ENCODE data around the gene ALKBH8.
"Not testable (repeated sequence)": the region's sequence is repeated elsewhere in the genome, so short reads cannot be mapped to it uniquely, and the experiment has no call there.

The ALKBH8 gene, protein sequence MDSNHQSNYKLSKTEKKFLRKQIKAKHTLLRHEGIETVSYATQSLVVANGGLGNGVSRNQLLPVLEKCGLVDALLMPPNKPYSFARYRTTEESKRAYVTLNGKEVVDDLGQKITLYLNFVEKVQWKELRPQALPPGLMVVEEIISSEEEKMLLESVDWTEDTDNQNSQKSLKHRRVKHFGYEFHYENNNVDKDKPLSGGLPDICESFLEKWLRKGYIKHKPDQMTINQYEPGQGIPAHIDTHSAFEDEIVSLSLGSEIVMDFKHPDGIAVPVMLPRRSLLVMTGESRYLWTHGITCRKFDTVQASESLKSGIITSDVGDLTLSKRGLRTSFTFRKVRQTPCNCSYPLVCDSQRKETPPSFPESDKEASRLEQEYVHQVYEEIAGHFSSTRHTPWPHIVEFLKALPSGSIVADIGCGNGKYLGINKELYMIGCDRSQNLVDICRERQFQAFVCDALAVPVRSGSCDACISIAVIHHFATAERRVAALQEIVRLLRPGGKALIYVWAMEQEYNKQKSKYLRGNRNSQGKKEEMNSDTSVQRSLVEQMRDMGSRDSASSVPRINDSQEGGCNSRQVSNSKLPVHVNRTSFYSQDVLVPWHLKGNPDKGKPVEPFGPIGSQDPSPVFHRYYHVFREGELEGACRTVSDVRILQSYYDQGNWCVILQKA

DNA sequence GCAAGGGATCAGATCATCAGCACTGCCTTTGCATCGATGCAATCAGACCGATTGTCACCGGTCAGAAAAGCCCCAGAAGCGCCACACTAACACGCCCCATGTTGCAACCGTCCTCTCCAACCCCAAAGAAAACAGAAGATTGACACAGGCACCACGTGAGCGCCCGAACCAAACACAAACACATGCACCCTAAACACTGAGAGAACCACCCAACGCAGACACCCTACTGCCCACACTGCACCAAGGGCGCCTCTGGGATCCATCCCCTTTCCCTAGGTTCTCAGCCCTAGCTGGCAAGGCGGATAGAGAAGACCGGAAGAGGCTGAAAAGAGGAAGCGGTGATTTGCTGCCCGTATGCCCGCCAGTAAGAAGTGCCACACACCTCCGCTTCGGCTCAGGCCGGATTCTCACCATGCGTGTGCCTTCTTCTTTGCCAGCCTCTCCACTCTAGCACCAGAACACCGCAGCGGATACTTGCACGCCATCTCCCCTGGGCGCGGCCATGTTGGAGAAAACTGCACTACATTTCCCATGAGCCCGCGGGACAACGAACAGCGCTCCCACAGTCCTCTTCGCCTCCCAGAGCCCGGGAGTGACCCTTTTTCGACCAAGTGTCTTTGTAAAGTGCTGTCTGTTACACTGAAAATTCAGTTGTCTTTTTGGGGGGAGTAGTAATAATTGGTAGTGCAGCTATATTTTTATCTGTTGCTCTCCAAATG, at the start of gene ALKBH8:
ALKBH8 (minus strand) TSS at position 517 of the 719 bp plus-strand sequence. CDS start 4,842 bp downstream, outside the sequence.
- peak; percentile 75 for DNase-seq (ENCODE audit: low spot score)

DNA sequence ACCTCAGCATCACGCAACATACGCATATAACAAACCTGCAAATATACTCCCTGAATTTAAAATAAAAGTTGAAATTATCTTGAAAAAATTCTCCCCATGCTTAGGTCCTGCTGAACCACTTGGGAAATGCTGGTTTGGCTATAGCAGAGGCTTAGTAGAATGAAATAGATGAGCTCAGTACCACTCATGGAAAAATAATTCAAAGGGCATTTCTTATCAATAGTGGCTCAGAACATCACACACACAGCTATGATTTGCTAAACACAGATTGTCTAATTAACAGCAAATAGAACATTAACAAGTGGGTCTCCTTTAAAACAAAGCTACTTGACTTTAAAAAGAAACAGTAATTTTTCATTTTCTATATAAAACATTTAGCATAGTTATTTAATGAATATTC, 46.9 kb upstream of the ALKBH8 start:
- DNase-seq (ENCODE audit: low spot score), result no peak

DNA sequence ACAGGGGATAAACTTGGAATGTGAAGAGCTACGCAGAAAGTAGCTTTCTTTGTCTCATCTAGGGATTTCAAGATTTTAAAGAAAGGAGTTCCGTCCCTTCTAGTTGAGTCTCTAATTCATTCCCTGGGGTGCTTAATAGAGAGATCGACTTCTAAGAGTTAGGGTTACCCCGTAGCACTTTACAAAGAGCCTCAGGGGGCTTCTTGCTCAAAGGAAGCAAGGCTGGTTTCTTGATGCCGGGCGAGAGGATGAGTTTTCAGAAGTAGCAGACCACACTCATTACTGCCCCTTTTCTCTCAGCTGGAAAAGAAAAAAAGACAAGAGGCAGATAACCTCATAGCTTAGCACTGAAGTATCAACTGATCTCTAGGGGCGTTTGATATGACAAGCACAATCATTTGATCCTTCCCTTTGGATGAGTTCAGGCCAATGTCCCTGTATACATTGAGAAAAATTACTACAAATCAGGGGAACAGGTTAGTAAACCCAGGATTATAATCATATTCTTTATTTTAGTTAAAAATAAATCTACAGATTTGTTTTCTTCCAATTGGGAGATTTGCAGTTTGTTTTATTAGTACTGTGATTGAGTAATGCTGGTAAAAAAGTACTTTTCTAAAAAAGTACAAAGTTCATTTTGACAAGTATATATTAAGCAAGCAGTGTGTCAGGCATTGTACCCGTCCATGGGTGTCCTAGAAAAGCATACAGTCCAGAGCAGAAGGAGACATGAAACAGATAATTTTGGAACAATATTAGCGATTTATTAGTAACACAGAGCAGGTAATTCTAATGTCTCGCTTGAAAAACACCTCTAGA, 44.1 kb upstream of the ALKBH8 start:
- DNase-seq (ENCODE audit: low spot score), result no peak

DNA sequence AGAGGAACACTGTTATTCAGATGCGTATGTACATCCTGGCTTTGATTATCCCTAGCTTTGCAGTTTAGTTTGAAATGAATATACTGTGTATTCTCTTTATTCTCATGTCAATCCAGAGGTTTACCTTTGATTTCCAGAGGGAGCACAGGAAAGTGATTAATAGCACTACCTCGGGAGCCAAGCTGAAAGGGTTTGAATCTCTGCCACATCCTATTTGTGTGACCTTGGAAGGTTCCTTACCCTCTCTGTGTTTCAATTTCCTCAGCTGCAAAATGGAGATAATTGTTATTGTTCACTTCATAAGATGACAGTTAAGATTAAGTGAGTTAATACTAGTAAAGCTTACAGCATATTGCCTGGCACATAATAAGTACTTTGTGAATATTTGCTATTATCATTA, 43.3 kb upstream of the ALKBH8 start:
- DNase-seq (ENCODE audit: low spot score), result no peak

DNA sequence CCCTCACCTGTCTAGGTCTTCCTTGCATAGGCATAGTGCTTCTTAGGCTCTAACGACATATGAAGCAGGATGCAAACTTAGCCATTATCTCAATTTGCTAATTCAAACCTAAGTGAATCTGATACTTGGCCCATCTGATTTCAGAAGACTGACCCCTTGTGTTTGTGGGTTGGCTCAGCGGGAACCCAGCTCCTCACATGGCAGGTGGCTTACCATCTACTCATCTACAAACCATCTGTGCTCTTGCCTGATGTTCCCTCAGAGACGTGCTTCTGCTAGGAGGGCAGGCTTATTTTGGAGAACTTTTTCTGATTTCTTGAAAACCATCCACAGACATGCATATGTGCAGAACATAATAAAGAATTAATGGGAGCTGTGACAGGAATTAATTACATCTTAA, 40.6 kb upstream of the ALKBH8 start:
- no peak for DNase-seq (ENCODE audit: low spot score)

DNA sequence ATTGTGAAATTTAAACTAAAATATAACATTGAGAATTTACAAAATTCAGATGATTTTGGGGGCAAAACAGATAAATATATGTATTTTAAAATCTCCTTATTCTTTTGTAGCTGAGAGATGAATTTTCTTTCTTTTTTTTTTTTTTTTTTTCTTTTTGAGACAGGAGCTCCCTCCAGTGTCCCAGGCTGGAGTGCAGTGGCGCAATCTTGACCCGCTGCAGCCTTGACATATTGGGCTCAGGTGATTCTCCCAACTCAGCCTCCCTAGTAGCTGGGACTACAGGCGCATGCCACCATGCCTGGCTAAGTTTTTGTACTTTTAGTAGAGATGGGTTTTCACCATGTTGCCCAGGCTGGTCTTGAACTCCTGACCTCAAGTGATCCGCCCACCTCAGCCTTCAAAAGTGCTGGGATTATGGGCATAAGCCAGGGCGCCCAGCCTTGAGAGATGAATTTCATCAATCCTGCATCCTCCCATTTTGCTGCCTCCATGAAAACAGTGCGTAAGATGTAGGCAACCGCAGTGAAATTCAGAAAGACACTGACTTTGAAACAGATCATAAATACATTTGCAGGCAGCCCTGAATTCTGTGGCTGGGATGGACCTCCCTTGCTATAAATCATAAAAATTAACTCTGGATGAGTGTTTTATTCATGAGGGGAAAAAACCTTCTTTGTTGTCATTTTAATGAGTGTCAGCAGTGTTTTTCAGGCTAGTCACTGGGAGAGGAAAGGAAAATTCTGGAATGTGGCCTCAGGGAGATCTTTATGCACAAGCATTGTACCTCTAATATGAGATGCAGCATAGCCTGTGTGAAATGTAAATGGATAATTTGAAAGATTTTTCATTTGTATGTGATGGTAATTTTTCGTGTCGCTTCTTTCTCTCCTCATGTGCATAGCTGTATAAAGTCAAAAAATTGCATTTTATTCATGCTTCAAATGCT, 39.8 kb upstream of the ALKBH8 start:
- no peak for DNase-seq (ENCODE audit: low spot score)

DNA sequence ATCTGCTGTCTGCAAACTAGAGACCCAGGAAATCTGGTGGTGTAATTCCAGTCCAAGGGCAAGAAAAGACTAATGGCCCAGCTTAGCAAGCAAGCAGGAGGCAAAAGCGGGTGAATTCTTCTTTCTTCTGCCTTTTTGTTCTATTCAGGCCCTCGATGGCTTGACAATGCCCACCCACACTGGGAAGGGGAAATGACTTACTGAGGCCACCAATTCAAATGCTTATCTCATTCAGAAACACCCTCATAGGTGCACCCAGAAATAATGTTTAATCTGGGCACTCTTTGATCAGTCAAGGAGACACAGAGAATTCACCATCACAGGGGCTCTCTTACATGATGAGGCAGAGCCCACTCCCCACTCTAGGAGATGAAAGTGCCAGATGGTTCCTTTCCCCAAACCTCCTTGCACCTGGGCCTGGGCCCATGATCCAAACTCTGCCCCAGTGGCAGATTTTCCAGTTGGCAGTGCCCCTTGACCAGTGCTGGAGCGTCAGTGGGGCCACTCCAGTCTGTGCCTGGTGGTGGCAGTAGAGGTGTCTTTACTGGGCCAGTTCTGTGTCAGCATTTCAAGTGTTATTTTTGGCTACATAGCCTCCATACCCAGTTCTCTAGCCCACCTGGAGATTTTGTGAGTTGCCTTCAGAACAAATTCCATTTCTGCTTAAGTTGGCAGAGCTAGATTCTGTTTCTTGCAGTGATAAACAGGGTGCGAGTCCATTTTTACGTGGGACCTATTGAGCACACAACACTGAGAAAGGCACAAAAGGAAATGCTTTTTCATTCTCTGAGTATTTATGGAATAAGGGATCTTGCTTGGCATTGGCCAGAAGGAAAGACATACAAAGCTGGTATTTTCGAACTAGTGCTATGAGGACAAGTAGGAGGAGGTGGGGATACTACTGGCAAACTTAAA, 32.9 kb upstream of the ALKBH8 start:
- peak; percentile 53 for DNase-seq (ENCODE audit: low spot score)

DNA sequence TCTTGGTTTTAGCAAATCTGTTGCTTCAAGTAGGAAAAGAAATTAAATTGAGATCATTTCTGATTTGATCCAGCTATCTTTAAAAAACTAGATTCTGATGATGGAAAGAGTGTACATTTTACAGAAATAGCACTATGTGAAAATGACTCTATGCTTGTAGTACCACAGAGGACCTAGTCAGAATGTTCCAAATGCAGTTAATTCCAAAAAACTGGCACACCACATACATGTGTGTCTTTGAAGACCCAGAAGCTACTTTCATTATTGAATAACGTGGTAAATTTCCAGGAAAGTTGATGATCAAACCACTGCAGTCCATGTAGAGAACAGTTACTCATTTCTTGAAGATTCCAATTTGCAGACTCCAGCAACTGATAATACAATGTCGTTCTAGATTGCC, 29.2 kb upstream of the ALKBH8 start:
- no peak for DNase-seq (ENCODE audit: low spot score)

DNA sequence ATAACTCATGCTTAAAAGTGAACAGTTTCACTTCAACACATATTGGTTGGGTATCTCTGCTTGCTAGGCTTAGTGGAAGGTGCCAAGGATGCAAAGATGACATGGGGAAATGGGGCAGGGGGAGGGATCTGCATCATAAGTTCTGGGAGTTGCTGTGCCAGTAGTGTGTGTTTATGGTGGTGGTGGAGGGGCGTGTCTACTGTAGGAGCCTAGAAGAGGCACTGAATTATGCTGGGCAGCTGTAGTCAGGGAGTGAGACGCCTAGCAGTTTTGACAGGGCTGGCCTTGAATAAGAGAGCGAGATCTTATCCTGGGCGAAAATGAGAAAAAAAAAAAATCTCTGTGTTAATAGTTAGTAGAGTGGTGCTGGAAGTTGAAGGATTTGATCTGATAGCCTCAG, 28.4 kb upstream of the ALKBH8 start:
- no peak for DNase-seq (ENCODE audit: low spot score)

DNA sequence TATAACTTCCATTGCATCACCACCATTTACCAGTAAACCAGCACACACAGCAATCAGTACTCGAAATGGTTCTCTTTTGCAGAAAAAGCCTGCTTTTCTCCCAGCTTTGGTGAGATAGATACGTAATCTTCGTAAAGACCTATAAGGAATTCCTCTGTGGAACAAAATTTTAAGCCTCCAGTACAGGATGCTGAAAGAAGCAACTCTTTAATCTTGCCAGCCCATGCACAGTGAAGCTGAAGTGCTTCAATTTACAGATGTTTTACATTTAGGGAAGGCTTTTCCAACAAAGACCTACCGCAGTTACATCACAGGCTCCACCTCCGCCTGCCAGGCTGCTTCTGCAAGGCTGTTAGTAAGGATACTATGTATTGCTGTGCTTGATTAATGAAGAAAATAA, 27.3 kb upstream of the ALKBH8 start:
- peak; percentile 3 for DNase-seq (ENCODE audit: low spot score)

DNA sequence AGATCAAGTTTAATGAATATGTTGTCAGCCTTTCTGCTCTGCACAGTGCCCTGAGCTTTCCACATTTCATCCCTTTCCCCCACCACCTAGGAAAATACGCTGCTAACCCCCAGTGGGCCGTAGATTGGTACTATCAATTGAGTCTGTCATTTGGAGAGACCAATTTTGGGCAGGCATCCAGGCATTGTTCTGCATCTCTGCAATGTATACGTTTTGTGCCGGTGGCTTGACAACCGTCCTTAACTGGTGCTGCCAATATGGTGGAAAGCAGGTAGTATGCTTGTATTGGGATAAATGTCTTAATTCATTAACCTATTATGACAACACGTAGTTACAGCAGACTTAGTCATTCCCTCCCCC, 26.7 kb upstream of the ALKBH8 start:
- no peak for DNase-seq (ENCODE audit: low spot score)

DNA sequence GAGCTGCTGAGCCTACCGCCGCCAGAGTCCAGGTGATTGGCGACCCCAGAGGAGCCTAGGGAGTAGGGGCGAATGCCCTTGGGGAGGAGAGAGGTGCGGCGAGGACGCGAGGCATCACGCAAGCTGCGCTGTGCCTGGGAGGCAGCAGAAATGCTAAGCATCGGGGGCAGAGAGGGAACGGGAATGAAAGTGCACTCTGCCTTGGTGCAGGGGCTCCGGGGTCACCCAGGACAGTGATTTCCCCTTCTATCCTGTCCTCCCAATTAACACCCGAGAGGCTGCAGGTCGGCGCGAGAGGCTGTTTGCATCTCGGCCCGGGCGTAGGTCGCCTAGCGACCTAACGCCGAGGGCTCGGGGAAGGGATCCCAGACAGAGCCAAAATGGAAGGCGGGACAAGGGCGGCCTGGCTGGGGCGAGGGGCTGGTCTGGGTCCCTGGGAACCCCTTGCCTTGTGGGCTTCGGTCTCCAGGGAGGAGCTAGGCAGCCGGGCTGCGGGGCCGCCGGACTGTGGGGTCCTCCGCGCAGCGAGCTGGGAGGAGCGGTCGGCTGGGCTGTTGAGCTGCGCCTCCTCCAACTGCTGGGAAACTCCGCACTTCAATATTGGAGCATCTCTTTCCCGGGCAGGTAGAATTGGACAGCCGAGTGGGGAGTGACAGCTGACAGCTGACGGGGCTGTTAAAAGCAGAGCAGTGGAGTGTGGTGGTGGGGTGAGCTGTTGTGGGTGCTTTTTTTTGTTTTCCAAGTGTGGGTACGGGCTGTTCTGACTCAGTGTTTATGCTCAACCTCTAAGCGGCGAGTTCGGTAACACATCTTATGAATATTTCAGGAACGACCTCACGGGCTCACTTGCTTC, 26.1 kb upstream of the ALKBH8 start:
- peak; percentile 15 for DNase-seq (ENCODE audit: low spot score)

DNA sequence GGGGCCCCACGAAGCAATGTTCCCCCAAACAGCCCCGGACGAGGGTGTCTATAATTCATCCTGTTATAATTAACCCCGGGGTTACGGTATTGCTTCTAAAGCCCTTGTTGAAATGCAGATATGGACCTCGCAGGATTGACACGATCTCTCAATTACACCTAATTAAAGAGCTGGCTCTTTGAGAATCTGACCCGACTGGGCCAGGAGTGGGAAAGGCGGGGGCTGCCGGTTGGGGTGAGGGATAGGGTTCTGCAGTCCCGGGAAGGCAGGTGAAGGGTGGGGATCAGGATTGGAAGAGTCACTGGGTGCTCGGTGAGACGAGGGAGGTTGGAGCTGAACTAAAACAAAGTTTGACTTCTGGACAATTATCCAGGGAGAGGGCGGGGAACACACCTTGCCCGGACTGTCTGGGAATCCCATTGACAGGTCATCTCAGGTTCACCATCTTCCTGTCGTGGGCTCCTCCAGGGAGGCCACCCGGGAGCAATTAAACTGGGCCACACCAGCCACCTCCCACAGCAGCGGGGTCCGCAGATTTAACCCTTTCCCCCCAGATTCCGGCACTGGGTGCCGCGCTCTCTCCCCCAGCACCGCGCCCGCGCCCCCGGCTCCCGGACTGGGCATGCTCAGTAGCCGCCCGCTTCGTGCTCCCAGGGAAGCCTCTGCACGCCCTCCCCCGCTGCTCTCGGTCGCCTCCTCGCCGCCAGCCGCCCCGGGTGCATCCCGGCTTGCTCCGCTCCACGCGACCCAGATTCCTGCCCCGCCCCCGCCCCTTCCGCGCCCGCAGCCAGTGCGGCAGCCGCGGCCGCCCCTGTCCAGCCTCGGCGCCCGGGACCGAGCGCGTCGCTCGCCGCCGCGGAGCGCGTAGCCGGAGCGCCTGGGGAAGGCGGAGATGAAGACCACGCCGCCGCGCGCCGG, 25.2 kb upstream of the ALKBH8 start, which contains the start of gene ELMOD1:
ELMOD1 (plus strand) TSS at position 688 of the 918 bp plus-strand sequence. CDS start 27,043 bp downstream, outside the sequence.
- DNase-seq (ENCODE audit: low spot score), result peak; percentile 75

DNA sequence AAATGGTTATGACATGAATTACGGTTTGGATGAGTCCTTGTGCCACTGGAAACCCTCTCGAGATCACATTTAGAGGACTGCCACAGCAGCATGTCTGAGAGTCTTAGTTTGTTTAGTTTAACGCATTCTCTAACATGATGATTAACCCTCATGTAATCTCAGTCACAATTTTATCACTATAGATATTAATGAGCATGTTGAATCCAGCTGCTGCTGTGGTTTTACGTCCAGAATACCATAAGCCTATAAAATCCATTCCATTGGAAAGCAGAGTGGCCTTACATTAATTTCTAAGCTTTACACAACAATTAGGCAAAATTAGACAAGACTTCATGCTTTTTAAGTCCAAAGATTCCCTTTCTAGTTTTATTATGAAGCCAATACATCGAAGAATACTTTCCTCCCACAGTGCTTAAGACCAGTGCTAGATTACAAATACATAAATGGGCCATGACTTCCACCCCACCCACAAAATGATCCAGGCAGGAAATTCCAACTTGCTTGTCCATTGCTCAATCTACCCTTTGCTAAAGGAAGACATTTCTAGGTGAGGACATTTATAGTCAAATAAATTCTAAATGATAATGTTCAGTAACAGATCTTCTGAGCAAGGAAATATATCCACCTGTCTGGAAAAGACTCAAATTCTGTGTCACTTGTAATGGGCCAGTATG, 21.9 kb upstream of the ALKBH8 start:
- DNase-seq (ENCODE audit: low spot score), result peak; percentile 18

DNA sequence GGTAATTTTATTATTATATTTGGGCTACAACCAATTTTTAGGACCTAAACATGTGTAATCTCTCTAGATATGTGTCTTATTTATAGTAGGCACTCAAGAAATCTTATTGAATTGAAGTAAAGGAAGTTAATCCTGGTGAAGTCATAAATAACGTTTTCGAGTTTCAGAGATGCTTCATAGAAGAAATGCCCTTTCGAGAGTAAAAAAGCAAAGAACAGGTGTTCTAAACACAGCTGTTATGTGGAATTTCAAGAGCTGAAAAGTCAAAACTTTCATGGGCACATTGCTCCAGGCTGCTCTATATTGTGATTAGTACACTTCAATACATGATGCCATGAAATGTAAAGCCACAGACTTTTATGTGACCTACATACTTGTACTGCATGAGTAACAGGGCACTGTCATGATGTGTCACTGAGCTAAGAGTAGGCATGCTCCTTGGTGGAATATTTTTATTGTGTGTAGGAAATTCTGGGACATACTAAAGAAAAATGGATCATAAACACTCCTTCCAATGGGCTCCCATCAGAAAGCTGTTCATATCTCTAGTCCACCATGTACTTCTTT, 18.2 kb upstream of the ALKBH8 start:
- peak; percentile 32 for DNase-seq (ENCODE audit: low spot score)

DNA sequence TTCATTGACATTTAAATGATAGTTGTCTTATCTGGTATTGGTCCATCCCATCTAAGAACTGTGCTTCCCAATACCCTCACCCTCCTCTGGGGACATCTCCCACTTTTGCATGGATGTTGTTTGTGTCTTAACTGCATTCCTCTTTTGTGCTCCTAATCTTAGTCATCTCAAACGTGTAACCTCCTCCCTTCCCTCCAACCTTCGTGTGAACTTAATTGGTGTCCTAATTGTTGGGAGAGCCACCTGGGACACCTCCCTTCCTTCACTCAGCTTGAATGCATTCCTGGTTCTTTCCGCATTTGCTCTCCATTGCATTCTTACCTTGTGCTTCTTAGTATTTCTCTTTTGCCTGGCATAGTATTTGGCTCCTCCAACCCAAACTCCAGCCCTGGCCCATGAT, 15.6 kb upstream of the ALKBH8 start:
- no peak for DNase-seq (ENCODE audit: low spot score)

DNA sequence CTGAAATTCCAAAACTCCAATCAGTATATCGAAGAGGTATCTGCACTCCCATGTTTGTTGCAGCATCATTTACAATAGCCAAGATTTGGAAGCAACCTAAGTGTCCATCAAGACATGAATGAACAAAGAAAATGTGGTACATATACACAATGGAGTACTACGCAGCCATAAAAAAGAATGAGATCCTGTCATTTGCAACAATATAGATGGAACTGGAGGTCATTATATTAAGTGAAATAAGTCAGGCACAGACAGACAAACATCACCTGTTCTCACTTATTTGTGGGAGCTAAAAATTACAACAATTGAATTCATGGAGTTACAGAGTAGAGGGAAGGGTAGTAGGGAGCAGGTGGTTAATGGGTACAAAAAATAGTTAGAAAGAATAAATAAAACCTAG, 13.6 kb upstream of the ALKBH8 start:
- DNase-seq (ENCODE audit: low spot score), result not testable (repeated sequence)
